H1 (cell line): ENCODE measurements around the gene CHRNA1. TPM values are rescaled to one million over a fixed set of nuclear protein-coding genes. Genes with fewer than 3 reads are reported as not detected.

Experiments used
- CTCF ChIA-PET: fragments of 300-600 bp; sonication (Branson Sonifier 250); formaldehyde crosslinking; loops from one replicate; lab custom pipeline; 2021; ENCODE audit not compliant: partially characterized antibody; lab: Charles Lee
- POLR2A ChIA-PET: fragments of 300-600 bp; sonication (Branson Sonifier 250); formaldehyde crosslinking; loops from one replicate; lab custom pipeline; 2021; ENCODE audit warnings: inconsistent platforms; ENCODE audit not compliant: partially characterized antibody; lab: Charles Lee
- DNase-seq, 2 experiments: peaks; one replicate each; pipeline versions ENCODE4 v3.0.0 to v3.0.0-alpha.2; 2010 to 2022; ENCODE audit warnings: low spot score in 2 of 2, low read depth in 1 of 2, mixed read lengths in 1 of 2
- FAIRE-seq: peaks from 2 replicates; lab custom pipeline; 2011; peaks lifted over from hg19 to GRCh38; lab: Jason Lieb, UNC
- H2AFZ ChIP-seq: 2 replicates; pipeline ENCODE4 v1.8.1; 2012; ENCODE audit warnings: low read length, inconsistent platforms
- H2AK5ac ChIP-seq: 2 replicates; pipeline ENCODE4 v1.6.1; 2013; ENCODE audit warnings: low read depth, low read length
- H2BK120ac ChIP-seq: replicated peaks from 2 replicates; pipeline ENCODE3; 2013; ENCODE audit warnings: low read depth, low read length, inconsistent platforms
- H2BK12ac ChIP-seq: 2 replicates; pipeline ENCODE4 v1.6.1; 2013; ENCODE audit warnings: low read depth, low read length
- H2BK15ac ChIP-seq: 2 replicates; pipeline ENCODE4 v1.6.1; 2013; ENCODE audit warnings: low read length
- H2BK20ac ChIP-seq: 2 replicates; pipeline ENCODE4 v1.6.1; 2013; ENCODE audit warnings: low read length
- H2BK5ac ChIP-seq: 2 replicates; pipeline ENCODE4 v1.6.1; 2013; ENCODE audit warnings: low read depth, low read length
- H3K14ac ChIP-seq: 2 replicates; pipeline ENCODE4 v1.6.1; 2013; ENCODE audit warnings: inconsistent platforms; ENCODE audit not compliant: insufficient read length
- H3K18ac ChIP-seq: 2 replicates; pipeline ENCODE4 v1.6.1; 2013; ENCODE audit warnings: low read length; ENCODE audit errors: extremely low read depth
- H3K23ac ChIP-seq: 2 replicates; pipeline ENCODE4 v1.6.1; 2013; ENCODE audit warnings: inconsistent platforms; ENCODE audit not compliant: insufficient read length
- H3K23me2 ChIP-seq: 2 replicates; pipeline ENCODE4 v1.6.1; 2013; ENCODE audit warnings: low read depth, low read length
- H3K27ac ChIP-seq: 2 replicates; pipeline ENCODE4 v1.6.1; 2011; ENCODE audit warnings: low read depth, low read length, inconsistent platforms
- H3K27me3 ChIP-seq, 4 experiments: replicated peaks in 1 of 4; 1 replicate in 1 of 4; 2 replicates in 3 of 4; pipeline versions ENCODE4 v1.6.1 to v1.8.1; 2011 to 2013; ENCODE audit warnings: low read length in 3 of 4, mild to moderate bottlenecking in 3 of 4, inconsistent platforms in 2 of 4, mixed read lengths in 2 of 4, moderate library complexity in 1 of 4; ENCODE audit not compliant: control insufficient read depth in 3 of 4, insufficient read depth in 3 of 4; ENCODE audit errors: extremely low read depth in 1 of 4
- H3K36me3 ChIP-seq, 4 experiments: 2 replicates each; pipeline versions ENCODE4 v1.6.1 to v1.8.1; 2011 to 2013; ENCODE audit warnings: mild to moderate bottlenecking in 4 of 4, low read length in 3 of 4, moderate library complexity in 2 of 4, control low read depth in 1 of 4, inconsistent platforms in 1 of 4; ENCODE audit not compliant: insufficient read depth in 4 of 4, control insufficient read depth in 2 of 4
- H3K4ac ChIP-seq: replicated peaks from 2 replicates; pipeline ENCODE3; 2013; ENCODE audit warnings: low read length, low read depth, mixed read lengths, inconsistent platforms; ENCODE audit not compliant: insufficient read length
- H3K4me1 ChIP-seq, 4 experiments: replicated peaks in 1 of 4; 1 replicate in 1 of 4; 2 replicates in 3 of 4; pipeline versions ENCODE4 v1.6.1 to v1.8.1; 2011 to 2013; ENCODE audit warnings: low read length in 3 of 4, inconsistent platforms in 2 of 4, mixed read lengths in 1 of 4; ENCODE audit not compliant: insufficient read depth in 4 of 4, control insufficient read depth in 3 of 4
- H3K4me2 ChIP-seq, 2 experiments: 2 replicates each; pipeline versions ENCODE4 v1.6.1 to v1.8.1; 2011 to 2013; ENCODE audit warnings: low read depth in 2 of 2, low read length in 2 of 2, control low read depth in 1 of 2, inconsistent platforms in 1 of 2, mild to moderate bottlenecking in 1 of 2; ENCODE audit not compliant: insufficient read depth in 1 of 2
- H3K4me3 ChIP-seq, 4 experiments: fragments of 200-600, 300-600 bp in 1 of 4; sonication (generic), shearing (Covaris generic), sonication (Bioruptor Twin) in 1 of 4; 2 replicates each; pipeline versions ENCODE4 v1.5.1 to v1.8.1; 2011 to 2016; ENCODE audit warnings: low read length in 4 of 4, low read depth in 3 of 4, control low read depth in 2 of 4, inconsistent platforms in 2 of 4, mild to moderate bottlenecking in 2 of 4, mixed read lengths in 1 of 4, moderate library complexity in 1 of 4; ENCODE audit not compliant: insufficient read depth in 2 of 4; ENCODE audit errors: extremely low read depth in 1 of 4
- H3K56ac ChIP-seq: replicated peaks from 2 replicates; pipeline ENCODE3; 2013; ENCODE audit warnings: low read depth, mild to moderate bottlenecking, mixed read lengths, low read length, inconsistent platforms; ENCODE audit not compliant: insufficient read length
- H3K79me1 ChIP-seq: 2 replicates; pipeline ENCODE4 v1.6.1; 2013; ENCODE audit warnings: low read depth, low read length, control low read depth
- H3K79me2 ChIP-seq, 2 experiments: 2 replicates each; pipeline versions ENCODE4 v1.6.1 to v1.8.1; 2012 to 2013; ENCODE audit warnings: low read length in 2 of 2, mild to moderate bottlenecking in 2 of 2, inconsistent platforms in 1 of 2; ENCODE audit not compliant: insufficient read depth in 2 of 2, control insufficient read depth in 1 of 2
- H3K9ac ChIP-seq, 4 experiments: replicated peaks in 1 of 4; 1 replicate in 1 of 4; 2 replicates in 3 of 4; pipeline versions ENCODE4 v1.6.1 to v1.8.1; 2011 to 2013; ENCODE audit warnings: low read depth in 3 of 4, low read length in 3 of 4, control low read depth in 2 of 4, mild to moderate bottlenecking in 2 of 4, moderate library complexity in 2 of 4, inconsistent platforms in 1 of 4; ENCODE audit errors: extremely low read depth in 1 of 4
- H3K9me3 ChIP-seq, 2 experiments: 2 replicates each; pipeline versions ENCODE4 v1.6.1 to v1.8.1; 2012 to 2013; ENCODE audit warnings: mild to moderate bottlenecking in 2 of 2, moderate library complexity in 2 of 2, control low read depth in 1 of 2, inconsistent platforms in 1 of 2, low read depth in 1 of 2, low read length in 1 of 2, mixed read lengths in 1 of 2; ENCODE audit not compliant: insufficient read depth in 2 of 2
- H4K20me1 ChIP-seq, 2 experiments: replicated peaks in 1 of 2; 2 replicates each; pipeline versions ENCODE3 to v1.8.1; 2011 to 2013; ENCODE audit warnings: inconsistent platforms in 2 of 2, low read length in 2 of 2, mild to moderate bottlenecking in 1 of 2; ENCODE audit not compliant: insufficient read depth in 2 of 2, control insufficient read depth in 1 of 2
- H4K5ac ChIP-seq: 2 replicates; pipeline ENCODE4 v1.6.1; 2013; ENCODE audit warnings: low read length, low read depth, mixed read lengths, inconsistent platforms; ENCODE audit not compliant: insufficient read length
- H4K8ac ChIP-seq: 2 replicates; pipeline ENCODE4 v1.8.0; 2013; ENCODE audit warnings: mild to moderate bottlenecking, moderate library complexity, low read length, inconsistent platforms; ENCODE audit not compliant: insufficient read depth; ENCODE audit errors: extremely low read depth
- H4K91ac ChIP-seq: replicated peaks from 2 replicates; pipeline ENCODE3; 2013; ENCODE audit warnings: low read length, mixed read lengths, inconsistent platforms; ENCODE audit not compliant: insufficient read length
- CBX8 ChIP-seq: fragments of 300-800, 300-1000 bp; sonication (generic); IDR thresholded peaks from 2 replicates; pipeline ENCODE4 v1.7.1; 2016; ENCODE audit warnings: low read depth, low read length, borderline replicate concordance
- EGR1 ChIP-seq: IDR thresholded peaks from 2 replicates; pipeline ENCODE4 v1.6.1; 2011; ENCODE audit warnings: low read depth, low read length, borderline replicate concordance
- FOSL1 ChIP-seq: IDR thresholded peaks from 2 replicates; pipeline ENCODE4 v1.6.1; 2011; ENCODE audit warnings: mild to moderate bottlenecking, low read depth, low read length, moderate library complexity; ENCODE audit not compliant: insufficient read depth
- GABPA ChIP-seq: IDR thresholded peaks from 2 replicates; pipeline ENCODE4 v1.6.1; 2011; ENCODE audit warnings: mild to moderate bottlenecking, low read length, moderate library complexity, borderline replicate concordance; ENCODE audit not compliant: insufficient read depth
- MAFK ChIP-seq: IDR thresholded peaks from 2 replicates; pipeline ENCODE4 v1.6.1; 2012; ENCODE audit warnings: low read depth, mild to moderate bottlenecking, improper control_type of control experiment, low read length
- PHF8 ChIP-seq: fragments of 200-600 bp; sonication (generic); conservative IDR thresholded peaks from 2 replicates; pipeline ENCODE4 v1.7.1; 2012; ENCODE audit warnings: low read depth, mild to moderate bottlenecking, inconsistent platforms, low read length, moderate library complexity
- POLR2A ChIP-seq, 2 experiments: IDR thresholded peaks; 1 replicate in 1 of 2; 2 replicates in 1 of 2; pipeline ENCODE4 v1.6.1; 2011; ENCODE audit warnings: low read depth in 2 of 2, low read length in 2 of 2, mild to moderate bottlenecking in 2 of 2; ENCODE audit errors: control extremely low read depth in 1 of 2
- POLR2AphosphoS5 ChIP-seq: IDR thresholded peaks from 2 replicates; pipeline ENCODE4 v1.6.1; 2011; ENCODE audit warnings: low read depth, low read length
- RFX5 ChIP-seq: IDR thresholded peaks from 2 replicates; pipeline ENCODE4 v1.6.1; 2011; ENCODE audit warnings: low read depth, low read length, improper control_type of control experiment, borderline replicate concordance
- SIN3A ChIP-seq, 2 experiments: IDR thresholded peaks in 1 of 2; conservative IDR thresholded peaks in 1 of 2; 2 replicates each; pipeline ENCODE4 v1.6.1; 2011 to 2012; ENCODE audit warnings: low read length in 2 of 2, improper control_type of control experiment in 1 of 2, low read depth in 1 of 2, mild to moderate bottlenecking in 1 of 2
- SP1 ChIP-seq: IDR thresholded peaks from 2 replicates; pipeline ENCODE4 v1.6.1; 2011; ENCODE audit warnings: low read depth, low read length
- TAF1 ChIP-seq: IDR thresholded peaks from 2 replicates; pipeline ENCODE4 v1.6.1; 2011; ENCODE audit warnings: mild to moderate bottlenecking, low read depth, low read length
- TBP ChIP-seq: IDR thresholded peaks from 2 replicates; pipeline ENCODE4 v1.6.1; 2011; ENCODE audit warnings: low read depth, low read length, improper control_type of control experiment
- WGBS, 2 experiments: shearing (Covaris generic) in 1 of 2; methylation state at CpG; one replicate each; pipeline versions ENCODE4 v1.1.6 to v1.1.7; 2013 to 2015; ENCODE audit warnings: low lambda C conversion rate in 2 of 2, mixed read lengths in 2 of 2, inconsistent platforms in 1 of 2, low coverage in 1 of 2, missing lambda C conversion rate in 1 of 2; ENCODE audit not compliant: insufficient replicate concordance in 2 of 2, insufficient coverage in 1 of 2, insufficient read length in 1 of 2; ENCODE audit errors: extremely low coverage in 1 of 2, missing lambda C conversion rate in 1 of 2; 5-methylcytosine and 5-hydroxymethylcytosine counted together
- polyA plus RNA-seq, 7 experiments: library from polyadenylated mRNA; depleted of rRNA in 3 of 7; stranded (reverse) in 5 of 7; unstranded in 2 of 7; fragments of >200 nt in 5 of 7; fragments of 200-250 nt in 2 of 7; gene quantifications; 1 replicate in 5 of 7; 2 replicates in 1 of 7; 4 replicates in 1 of 7; pipeline versions ENCODE4 v1.2.1 to v1.2.3, GENCODE V29; 2011 to 2013; ENCODE audit warnings: missing spikeins in 2 of 7, mixed read lengths in 2 of 7
- total RNA-seq: library from RNA; stranded (reverse); fragmentation: NEBNext Ultra II Directional; extraction: Animal tissue kit (Norgen Biotek cat#: 25700); gene quantifications from 2 replicates; pipeline ENCODE4 v1.2.1, GENCODE V29; 2021

CHRNA1 gene
- total and polyA plus RNA-seq, 2 of the 8 experiments (the other 6 are each of a cell fraction or from before 2014, with no cell fraction given) = 0.11 to 0.15 TPM

DNA sequence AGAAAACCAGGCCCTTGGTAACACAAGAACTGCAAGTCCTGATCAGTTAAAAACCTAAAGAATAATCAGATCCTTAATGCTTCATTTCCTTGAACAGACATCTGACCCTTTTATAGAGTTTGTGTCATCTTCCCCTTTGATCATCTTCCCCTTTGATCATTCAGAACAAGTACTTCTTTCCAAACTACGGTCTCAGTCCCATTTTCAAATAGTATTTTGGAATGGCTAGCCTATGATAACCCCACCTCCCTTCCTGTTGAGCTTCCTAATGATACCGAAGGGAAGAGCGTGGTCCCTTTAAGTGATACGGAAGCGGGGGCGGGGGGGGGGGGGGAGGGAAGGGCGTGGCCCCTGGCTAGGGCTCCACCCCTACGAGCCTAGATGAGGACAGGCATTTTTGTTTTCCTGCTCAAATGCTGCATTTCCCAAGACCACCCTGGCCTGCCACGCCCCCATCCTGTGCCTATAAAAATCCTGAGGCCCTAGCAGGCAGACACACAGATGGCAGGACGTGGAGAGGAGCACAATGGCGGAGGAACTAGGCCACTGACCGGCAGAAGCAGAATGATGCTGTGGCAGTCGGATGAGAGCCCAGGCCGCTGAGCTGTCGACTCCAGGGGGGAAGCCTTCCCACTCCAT, 24.1 kb upstream of the CHRNA1 start:
- H3K23me2 ChIP-seq = no peaks in the 10 kb centered on the region
- H3K36me3 ChIP-seq = no peaks in the 10 kb centered on the region
- peak overlapping the region in 1 of 4 experiments; percentile 18; a peak in 1 of 8 replicates for H3K4me3 ChIP-seq
- H3K4me2 ChIP-seq = peak overlapping the region; percentile 44 to 55
- H3K56ac ChIP-seq = no peak overlapping the region
- peak overlapping the region; percentile 64 for H2BK12ac ChIP-seq
- H4K20me1 ChIP-seq = no peaks in the 10 kb centered on the region
- peak overlapping the region; percentile 59 for H4K5ac ChIP-seq
- H3K27me3 ChIP-seq = no peaks in the 10 kb centered on the region
- POLR2A ChIA-PET = interaction anchor here (0.8 to 4.0 kb wide), 19 partner anchors 8 to 217 kb away, joined by 3 to 50 read pairs (median 4); partner anchors contain the start of gene CHN1
- H3K79me2 ChIP-seq = no peaks in the 10 kb centered on the region
- H2BK120ac ChIP-seq = peak overlapping the region; percentile 35
- no peak overlapping the region for H2AFZ ChIP-seq
- H3K4ac ChIP-seq = peak overlapping the region; percentile 22
- peak overlapping the region; percentile 83 for H3K27ac ChIP-seq
- CTCF ChIA-PET = interaction anchor here (1.1 to 7.1 kb wide), 5 partner anchors 13 to 197 kb away, joined by 3 to 82 read pairs (median 6); no protein-coding TSS in a partner anchor
- H3K79me1 ChIP-seq = no peaks in the 10 kb centered on the region
- DNase-seq = peak in 1 of 2 experiments; percentile 78
- 75% methylated on average over 9 of the region's 15 CpGs; no CpG with 5 or more reads in 1 of the 2 experiments for WGBS, 2 experiments
- peak overlapping the region; percentile 89 for H2BK5ac ChIP-seq
- H3K23ac ChIP-seq = no peak overlapping the region
- H2AK5ac ChIP-seq = peak overlapping the region; percentile 7
- peak overlapping the region; percentile 88 for H3K18ac ChIP-seq
- H3K4me1 ChIP-seq = peaks cover 6 to 41% (median 13%) of the 10 kb centered on the region in 4 experiments
- no peak overlapping the region for H2BK15ac ChIP-seq
- H3K14ac ChIP-seq = no peak overlapping the region
- TF ChIP-seq MAFK = no peak
- TF ChIP-seq SIN3A (conservative IDR thresholded peaks at IDR 0.05 in 1 of 2, IDR thresholded peaks at IDR 0.05 in 1 of 2; ENCODE audit: low read depth in 1 of 2, low read length in 2 of 2) = 0 out of 4 replicates have a peak, but pooled peaks of 1 of the 2 experiments have one; percentile 15
- no peak for TF ChIP-seq PHF8
- peak; percentile 93 for TF ChIP-seq TBP
- TF ChIP-seq EGR1 = peak; percentile 76; the same call in 1 of the 2 replicates
- no peak for TF ChIP-seq GABPA
- TF ChIP-seq POLR2A (IDR thresholded peaks at IDR 0.05; ENCODE audit: control extremely low read depth in 1 of 2, low read depth in 2 of 2, low read length in 2 of 2) = peak; percentile 80 to 90
- no peak for TF ChIP-seq CBX8
- TF ChIP-seq FOSL1 = no peak
- TF ChIP-seq SP1 = 0 out of 2 replicates have a peak, but pooled peaks have one; percentile 57
- no peak for TF ChIP-seq RFX5
- TF ChIP-seq TAF1 = peak; percentile 83
- TF ChIP-seq POLR2AphosphoS5 = peak; percentile 93
- 0 out of 2 replicates have a peak overlapping the region, but pooled peaks have one; percentile 51 for H2BK20ac ChIP-seq
- H4K8ac ChIP-seq = no peak overlapping the region
- no peak for FAIRE-seq
- H3K9me3 ChIP-seq = no peaks in the 10 kb centered on the region
- H4K91ac ChIP-seq = peak overlapping the region; percentile 84
- peak overlapping the region in 2 of 4 experiments; percentile 25 to 38; a peak in 3 of 7 replicates for H3K9ac ChIP-seq
